ENCODE measurements around the gene KIF16B. TPM values are rescaled to one million over a fixed set of nuclear protein-coding genes. Genes with fewer than 3 reads are reported as not detected.

The KIF16B gene
- total RNA-seq, 4 donors from 2014 or later = 70.5 to 169 (median 80.2) TPM

GRCh38 chr20:16312998-16313397, 260.2 kb downstream of the KIF16B start:
- no peak for TF ChIP-seq POLR2A (IDR thresholded peaks at IDR 0.05)
- TF ChIP-seq CTCF (IDR thresholded peaks at IDR 0.05) = no peak
- no peak for DNase-seq
- Histone ChIP-seq H3K9me3 (no peaks in the 10 kb centered on the region), H3K4me3 (no peak overlapping the region), H3K4me1 (no peaks in the 10 kb centered on the region), H3K27me3 (no peaks in the 10 kb centered on the region), H3K27ac (no peak overlapping the region), H3K36me3 (no peaks in the 10 kb centered on the region)

- Histone ChIP-seq H3K27me3 (no peaks in the 10 kb centered on the region), H3K9me3 (no peaks in the 10 kb centered on the region), H3K36me3 (no peaks in the 10 kb centered on the region), H3K4me3 (no peak overlapping the region), H3K4me1 (no peaks in the 10 kb centered on the region), H3K27ac (no peak overlapping the region)
- no peak for DNase-seq
- TF ChIP-seq CTCF (IDR thresholded peaks at IDR 0.05) (no peak), POLR2A (IDR thresholded peaks at IDR 0.05) (no peak)
Measured at GRCh38 chr20:16311756-16312155, 261.5 kb downstream of the KIF16B start.

GRCh38 chr20:16308754-16309153, 264.5 kb downstream of the KIF16B start:
- H3K4me3 ChIP-seq = no peak overlapping the region
- no peaks in the 10 kb centered on the region for H3K4me1 ChIP-seq
- no peaks in the 10 kb centered on the region for H3K36me3 ChIP-seq
- no peak for DNase-seq
- H3K27ac ChIP-seq = no peak overlapping the region
- no peaks in the 10 kb centered on the region for H3K27me3 ChIP-seq
- H3K9me3 ChIP-seq = no peaks in the 10 kb centered on the region
- TF ChIP-seq CTCF (IDR thresholded peaks at IDR 0.05) = no peak
- no peak for TF ChIP-seq POLR2A (IDR thresholded peaks at IDR 0.05)

- Histone ChIP-seq H3K9me3 (peaks cover 0 to 10% (median 0%) of the 10 kb centered on the region in 4 donors), H3K36me3 (no peaks in the 10 kb centered on the region), H3K4me3 (no peak overlapping the region), H3K27ac (no peak overlapping the region), H3K4me1 (no peaks in the 10 kb centered on the region), H3K27me3 (no peaks in the 10 kb centered on the region)
- no peak for TF ChIP-seq POLR2A (IDR thresholded peaks at IDR 0.05)
- no peak for TF ChIP-seq CTCF (IDR thresholded peaks at IDR 0.05)
- no peak for DNase-seq
Measured at GRCh38 chr20:16302818-16303217, 270.4 kb downstream of the KIF16B start.

GRCh38 chr20:16301986-16302385, 271.3 kb downstream of the KIF16B start:
- DNase-seq = no peak
- Histone ChIP-seq H3K4me1 (no peaks in the 10 kb centered on the region), H3K27ac (no peak overlapping the region), H3K27me3 (no peaks in the 10 kb centered on the region), H3K4me3 (no peak overlapping the region), H3K36me3 (no peaks in the 10 kb centered on the region), H3K9me3 (peaks cover 0 to 10% (median 0%) of the 10 kb centered on the region in 4 donors)
- TF ChIP-seq POLR2A (IDR thresholded peaks at IDR 0.05) (no peak), CTCF (IDR thresholded peaks at IDR 0.05) (no peak)

GRCh38 chr20:16299897-16300296, 273.4 kb downstream of the KIF16B start:
- no peaks in the 10 kb centered on the region for H3K27me3 ChIP-seq
- H3K4me3 ChIP-seq = no peak overlapping the region
- TF ChIP-seq POLR2A (IDR thresholded peaks at IDR 0.05) (no peak), CTCF (IDR thresholded peaks at IDR 0.05) (no peak)
- no peak for DNase-seq
- no peaks in the 10 kb centered on the region for H3K36me3 ChIP-seq
- no peaks in the 10 kb centered on the region for H3K4me1 ChIP-seq
- no peak overlapping the region for H3K27ac ChIP-seq
- peaks cover 0 to 10% (median 0%) of the 10 kb centered on the region in 4 donors for H3K9me3 ChIP-seq
